Measurements from ENCODE around the gene PARD3.
"Not testable (repeated sequence)": the region's sequence is repeated elsewhere in the genome, so short reads cannot be mapped to it uniquely, and the experiment has no call there.

Gene PARD3

DNA sequence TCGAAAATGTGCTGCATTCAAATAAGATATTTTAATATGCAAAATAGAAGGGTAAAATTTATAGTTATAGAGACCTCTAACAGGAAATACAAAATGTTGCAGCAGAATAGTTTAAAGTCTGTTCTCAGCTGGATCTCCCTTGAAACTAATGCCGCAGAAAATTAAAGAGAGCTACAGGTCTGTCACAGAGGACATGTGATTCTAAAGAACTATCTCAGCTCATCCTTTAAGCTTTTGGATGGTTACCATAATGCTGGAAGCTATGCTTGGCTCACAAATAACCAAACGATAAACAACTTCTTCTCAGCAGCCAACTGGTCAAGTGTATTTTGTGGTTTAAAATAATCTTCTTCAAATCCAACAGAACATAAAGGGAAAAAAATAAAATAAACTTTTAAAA lies 353.0 kb downstream of the PARD3 start:
- no peak overlapping the region for H3K27ac ChIP-seq
- no peak for TF ChIP-seq CTCF (conservative IDR thresholded peaks at IDR 0.05)

- no peak overlapping the region for H3K27ac ChIP-seq
- no peak for TF ChIP-seq CTCF (conservative IDR thresholded peaks at IDR 0.05)
Measured at GRCh38 chr10:34454590-34455261, 360.4 kb downstream of the PARD3 start.

DNA sequence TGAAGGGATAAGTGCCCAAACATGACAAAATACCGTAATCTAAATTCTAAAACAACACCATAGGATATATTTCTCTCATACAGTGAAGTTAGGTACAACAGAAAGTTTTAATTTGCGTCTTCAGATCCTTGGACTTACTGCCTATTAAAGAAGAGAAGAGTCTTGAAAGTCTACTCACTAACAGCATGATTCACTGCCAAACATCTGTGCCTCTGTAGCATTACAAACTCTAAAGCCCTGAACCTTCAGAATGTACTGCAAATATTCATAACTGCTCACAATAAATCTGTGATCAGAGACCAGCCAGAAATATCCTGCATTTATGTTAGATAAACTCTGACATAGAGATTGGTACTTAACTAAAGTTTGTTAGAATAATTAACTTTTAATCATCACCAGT lies 365.3 kb downstream of the PARD3 start:
- TF ChIP-seq CTCF (conservative IDR thresholded peaks at IDR 0.05) = no peak
- H3K27ac ChIP-seq = no peak overlapping the region

DNA sequence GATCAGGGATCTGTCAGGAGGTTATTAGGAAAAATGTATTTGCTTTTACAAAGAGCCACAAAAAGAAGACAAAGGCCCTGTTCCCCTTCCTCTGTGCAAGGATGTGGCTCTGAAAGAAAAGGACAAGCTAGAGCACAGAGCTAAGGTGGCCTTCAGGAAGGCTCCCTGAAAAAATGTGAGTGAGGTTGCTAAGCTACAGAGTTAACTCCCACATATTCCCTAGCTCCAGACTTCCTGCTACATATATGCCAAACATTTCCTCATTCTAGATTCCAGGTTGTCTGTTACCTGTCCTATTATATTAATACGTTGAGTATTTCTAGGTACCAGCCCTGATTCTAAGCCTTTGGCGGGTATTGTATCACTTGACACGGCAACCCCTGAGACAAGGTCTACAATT lies 369.0 kb downstream of the PARD3 start:
- TF ChIP-seq CTCF (conservative IDR thresholded peaks at IDR 0.05) = no peak
- no peak overlapping the region for H3K27ac ChIP-seq

DNA sequence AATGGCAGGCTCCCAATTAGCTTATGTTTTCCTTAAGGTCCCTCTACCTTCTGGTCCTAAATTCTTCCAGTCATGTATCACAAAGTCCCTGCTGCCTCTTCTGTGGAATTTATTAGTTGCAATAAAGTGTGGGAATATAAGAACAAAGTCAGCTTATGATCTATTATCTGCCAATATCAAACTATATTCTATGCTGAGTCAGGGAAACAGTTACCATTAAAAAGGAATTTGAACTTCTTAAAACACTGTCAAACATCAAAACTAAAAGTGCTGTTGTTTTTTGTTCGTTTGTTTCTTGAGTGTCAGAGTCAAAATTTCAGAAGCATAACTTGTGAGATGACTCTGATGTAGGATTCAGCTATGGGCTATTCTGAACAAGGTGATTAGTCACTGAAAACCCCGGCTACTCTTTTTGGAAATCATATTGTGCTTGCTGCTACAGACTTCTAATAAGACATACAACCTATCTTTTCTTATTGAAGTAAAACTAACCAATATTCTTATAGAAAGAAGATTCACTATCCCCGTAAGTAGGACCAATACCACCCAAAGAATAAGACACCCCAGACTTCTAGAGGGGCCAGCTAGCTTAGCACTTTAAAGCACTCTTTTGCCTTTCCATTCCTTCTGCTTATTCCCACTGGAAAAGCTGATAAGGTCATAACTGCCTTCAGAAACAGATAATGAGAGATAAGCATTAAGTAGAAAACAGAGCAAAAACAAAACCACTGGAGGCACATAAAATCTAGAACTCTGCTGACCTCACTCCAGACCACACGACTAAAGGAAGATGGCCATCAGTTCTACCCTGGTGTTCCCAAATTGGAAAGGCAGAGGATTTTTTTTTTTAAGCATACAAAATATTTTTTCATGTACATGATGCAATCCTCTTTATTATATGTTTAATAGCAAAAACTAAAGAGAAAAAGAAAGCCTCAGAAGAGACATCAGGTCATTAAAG lies 370.6 kb downstream of the PARD3 start:
- no peak for TF ChIP-seq CTCF (conservative IDR thresholded peaks at IDR 0.05)
- no peak overlapping the region for H3K27ac ChIP-seq

DNA sequence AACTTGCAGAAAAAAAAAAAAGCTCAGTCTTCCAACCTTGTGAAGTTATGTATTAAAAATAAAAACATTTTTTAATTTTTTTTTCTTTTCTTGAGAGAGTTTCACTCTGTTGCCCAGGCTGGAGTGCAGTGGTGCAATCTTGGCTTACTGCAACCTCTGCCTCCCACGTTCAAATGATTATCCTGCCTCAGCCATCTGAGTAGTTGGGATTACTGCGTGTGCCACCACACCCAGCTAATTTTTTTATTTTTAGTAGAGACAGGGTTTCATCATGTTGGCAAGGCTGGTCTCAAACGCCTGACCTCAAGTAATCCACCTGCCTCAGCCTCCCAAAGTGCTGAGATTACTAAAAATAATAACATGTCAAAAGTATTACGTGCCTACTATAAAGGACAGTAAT lies 375.7 kb downstream of the PARD3 start:
- not testable (repeated sequence) for H3K27ac ChIP-seq

DNA sequence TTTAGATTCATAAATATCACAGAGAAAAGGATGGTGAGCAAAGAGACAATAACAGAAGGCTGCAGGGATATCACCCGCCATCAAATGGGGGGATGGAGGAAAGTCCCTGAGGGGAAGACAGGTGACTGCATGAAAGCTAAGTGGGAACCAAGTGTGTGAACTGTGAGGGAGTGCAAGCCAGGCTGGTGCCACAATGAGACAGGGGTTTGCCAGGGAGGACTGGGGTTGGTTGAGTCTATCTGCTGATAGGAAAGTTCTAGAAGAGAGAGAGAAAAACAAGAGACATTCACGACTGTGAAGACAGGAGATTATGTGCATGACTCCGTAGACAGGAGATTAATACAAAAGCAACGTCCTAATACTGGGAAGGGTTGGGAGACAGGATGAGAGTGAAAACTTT lies 376.4 kb downstream of the PARD3 start:
- TF ChIP-seq CTCF (conservative IDR thresholded peaks at IDR 0.05) = no peak
- no peak overlapping the region for H3K27ac ChIP-seq

GRCh38 chr10:34437906-34438305 lies 377.2 kb downstream of the PARD3 start:
- no peak for TF ChIP-seq CTCF (conservative IDR thresholded peaks at IDR 0.05)
- H3K27ac ChIP-seq = no peak overlapping the region
